Endothelial cell (in vitro differentiated cells): Measurements from ENCODE around the gene SGCD. TPM values are rescaled to one million over a fixed set of nuclear protein-coding genes. Genes with fewer than 3 reads are reported as not detected.

Experiments
- DNase-seq: peaks from one replicate; pipeline ENCODE4 v3.0.0; 2021; ENCODE audit warnings: low spot score
- H3K27ac Mint-ChIP-seq: one replicate; pipeline ENCODE4 v1.8.0; 2021; ENCODE audit warnings: mixed read lengths, inconsistent platforms; ENCODE audit not compliant: unreplicated experiment
- H3K27me3 Mint-ChIP-seq: one replicate; pipeline ENCODE4 v1.8.0; 2021; ENCODE audit warnings: mild to moderate bottlenecking, moderate library complexity, mixed read lengths, inconsistent platforms; ENCODE audit not compliant: unreplicated experiment
- H3K36me3 Mint-ChIP-seq: one replicate; pipeline ENCODE4 v1.8.0; 2021; ENCODE audit warnings: mild to moderate bottlenecking, low read depth, mixed read lengths, inconsistent platforms; ENCODE audit not compliant: unreplicated experiment
- H3K4me1 Mint-ChIP-seq: one replicate; pipeline ENCODE4 v1.8.0; 2021; ENCODE audit warnings: mild to moderate bottlenecking, mixed read lengths, inconsistent platforms; ENCODE audit not compliant: unreplicated experiment
- H3K4me3 Mint-ChIP-seq: one replicate; pipeline ENCODE4 v1.8.0; 2021; ENCODE audit warnings: mild to moderate bottlenecking, mixed read lengths, inconsistent platforms; ENCODE audit not compliant: unreplicated experiment
- H3K9me3 Mint-ChIP-seq: one replicate; pipeline ENCODE4 v1.8.0; 2021; ENCODE audit warnings: mixed read lengths, inconsistent platforms; ENCODE audit not compliant: unreplicated experiment
- total RNA-seq: library from RNA; stranded (reverse); fragmentation: NEBNext Ultra II Directional; extraction: Animal tissue kit (Norgen Biotek cat#: 25700); gene quantifications from one replicate; pipeline ENCODE4 v1.2.1, GENCODE V29; 2021; ENCODE audit not compliant: unreplicated experiment
- TF ChIP-seq, protein P1 (sequence below): fragments of 200-600 bp; sonication (generic); IDR thresholded peaks from one replicate; pipeline ENCODE4 v1.5.0; 2021; ENCODE audit warnings: antibody characterized with exemption; ENCODE audit not compliant: unreplicated experiment

The SGCD gene
- total RNA-seq, 1 donor from 2014 or later: 1.2 TPM

DNA sequence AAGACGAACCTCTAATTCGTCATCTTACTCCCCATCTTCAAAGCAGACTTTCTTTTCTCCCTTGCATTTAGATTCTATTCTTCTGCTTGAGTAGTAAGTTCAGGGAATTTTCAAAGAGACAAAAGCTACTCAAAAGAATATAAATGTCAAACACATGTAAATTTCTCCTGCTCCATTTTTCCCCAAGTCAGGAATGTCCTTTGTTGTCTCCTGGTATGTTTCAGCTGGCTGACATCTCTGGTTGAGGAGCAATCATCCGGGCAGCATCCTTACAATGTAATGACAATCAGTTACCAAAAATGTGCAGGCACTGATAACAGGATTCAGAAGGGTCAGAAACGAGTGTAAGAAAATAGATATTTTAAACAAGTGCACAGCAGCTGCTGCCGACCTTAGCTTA lies 475.5 kb downstream of the SGCD start:
- no peak for DNase-seq
- Mint-ChIP-seq H3K27ac (no peak overlapping the region), H3K27me3 (no peaks in the 10 kb centered on the region), H3K4me1 (peaks cover 21% of the 10 kb centered on the region), H3K9me3 (peaks cover 3% of the 10 kb centered on the region), H3K4me3 (no peak overlapping the region), H3K36me3 (no peaks in the 10 kb centered on the region)
- TF ChIP-seq, protein P1, sequence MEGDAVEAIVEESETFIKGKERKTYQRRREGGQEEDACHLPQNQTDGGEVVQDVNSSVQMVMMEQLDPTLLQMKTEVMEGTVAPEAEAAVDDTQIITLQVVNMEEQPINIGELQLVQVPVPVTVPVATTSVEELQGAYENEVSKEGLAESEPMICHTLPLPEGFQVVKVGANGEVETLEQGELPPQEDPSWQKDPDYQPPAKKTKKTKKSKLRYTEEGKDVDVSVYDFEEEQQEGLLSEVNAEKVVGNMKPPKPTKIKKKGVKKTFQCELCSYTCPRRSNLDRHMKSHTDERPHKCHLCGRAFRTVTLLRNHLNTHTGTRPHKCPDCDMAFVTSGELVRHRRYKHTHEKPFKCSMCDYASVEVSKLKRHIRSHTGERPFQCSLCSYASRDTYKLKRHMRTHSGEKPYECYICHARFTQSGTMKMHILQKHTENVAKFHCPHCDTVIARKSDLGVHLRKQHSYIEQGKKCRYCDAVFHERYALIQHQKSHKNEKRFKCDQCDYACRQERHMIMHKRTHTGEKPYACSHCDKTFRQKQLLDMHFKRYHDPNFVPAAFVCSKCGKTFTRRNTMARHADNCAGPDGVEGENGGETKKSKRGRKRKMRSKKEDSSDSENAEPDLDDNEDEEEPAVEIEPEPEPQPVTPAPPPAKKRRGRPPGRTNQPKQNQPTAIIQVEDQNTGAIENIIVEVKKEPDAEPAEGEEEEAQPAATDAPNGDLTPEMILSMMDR: no peak

DNA sequence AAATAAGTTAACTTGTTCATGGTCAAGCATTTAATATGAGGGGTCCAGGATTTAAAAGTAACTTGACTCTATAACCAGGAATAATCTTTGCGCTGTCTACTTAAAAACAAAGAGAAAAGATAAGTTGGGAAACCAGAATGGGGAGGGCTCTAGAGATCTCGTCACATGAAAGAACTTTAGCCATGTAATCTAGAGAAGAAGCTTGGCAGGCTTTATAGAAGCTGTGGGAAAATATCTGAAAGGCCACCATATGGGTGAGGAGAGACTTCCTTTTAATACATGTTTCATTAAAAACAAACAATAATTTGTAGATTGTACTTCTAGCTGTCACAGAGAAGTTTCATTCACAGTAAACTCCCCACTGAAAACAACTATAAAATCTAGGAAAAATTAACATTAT lies 476.4 kb downstream of the SGCD start:
- H3K9me3 Mint-ChIP-seq: peaks cover 4% of the 10 kb centered on the region
- no peak for DNase-seq
- no peak overlapping the region for H3K27ac Mint-ChIP-seq
- TF ChIP-seq, protein P1: no peak
- H3K27me3 Mint-ChIP-seq: no peaks in the 10 kb centered on the region
- peaks cover 21% of the 10 kb centered on the region for H3K4me1 Mint-ChIP-seq
- no peaks in the 10 kb centered on the region for H3K36me3 Mint-ChIP-seq
- H3K4me3 Mint-ChIP-seq: no peak overlapping the region

DNA sequence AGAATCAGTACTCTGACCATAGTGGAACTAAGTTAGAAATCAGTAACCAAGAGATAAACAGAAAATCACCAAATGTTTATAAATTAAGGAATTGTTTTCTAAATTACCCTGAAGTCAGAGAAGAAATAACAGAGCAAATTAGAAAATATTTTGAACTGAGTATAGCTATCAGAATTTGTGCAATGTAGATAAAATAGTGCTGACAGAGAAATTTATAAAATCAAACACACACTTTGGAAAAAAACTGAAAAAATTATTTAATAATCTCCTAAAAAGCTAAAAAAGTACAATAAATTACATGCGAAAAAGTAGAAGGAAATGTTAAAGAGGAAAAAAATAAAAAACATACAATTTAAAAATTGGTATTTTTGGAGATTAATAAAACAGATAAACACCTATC lies 486.0 kb downstream of the SGCD start:
- DNase-seq: no peak

DNA sequence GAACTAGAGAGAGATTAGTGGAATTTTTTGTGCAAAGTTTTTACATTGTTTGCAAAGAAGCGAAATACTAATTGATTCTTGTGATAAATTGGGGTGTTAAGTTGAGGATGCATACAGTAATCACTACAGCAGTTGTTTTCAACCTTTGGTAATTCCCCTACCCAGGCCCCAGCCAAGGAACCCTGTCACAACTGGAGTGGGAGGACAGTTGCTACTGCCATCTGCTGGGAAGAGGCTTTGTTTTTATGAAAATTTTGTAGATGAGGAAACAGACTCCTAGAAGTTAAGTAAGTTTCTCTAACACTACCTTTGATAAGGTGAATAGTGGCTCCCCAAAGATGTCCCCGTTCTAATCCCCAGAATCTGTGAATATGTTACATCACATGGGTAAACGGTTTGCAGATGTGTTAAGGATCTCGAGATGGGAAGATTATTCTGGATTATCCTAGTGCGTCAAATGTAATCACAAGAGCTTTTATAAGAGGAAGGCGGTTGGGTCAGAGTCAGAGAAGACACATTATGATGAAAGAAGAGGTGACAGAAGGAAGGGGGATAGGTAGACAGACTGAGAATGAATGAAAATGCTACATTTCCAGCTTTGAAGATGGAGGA lies 489.1 kb downstream of the SGCD start:
- no peak overlapping the region for H3K27ac Mint-ChIP-seq
- no peaks in the 10 kb centered on the region for H3K36me3 Mint-ChIP-seq
- TF ChIP-seq, protein P1: no peak
- H3K4me3 Mint-ChIP-seq: no peak overlapping the region
- H3K9me3 Mint-ChIP-seq: no peaks in the 10 kb centered on the region
- DNase-seq: peak; percentile 43
- no peaks in the 10 kb centered on the region for H3K27me3 Mint-ChIP-seq
- peaks cover 7% of the 10 kb centered on the region for H3K4me1 Mint-ChIP-seq

More for the DNA sequence above, 486.0 kb downstream of the SGCD start:
- no peak overlapping the region for H3K4me3 Mint-ChIP-seq
- no peaks in the 10 kb centered on the region for H3K36me3 Mint-ChIP-seq
- H3K9me3 Mint-ChIP-seq: no peaks in the 10 kb centered on the region
- H3K27ac Mint-ChIP-seq: no peak overlapping the region
- H3K27me3 Mint-ChIP-seq: no peaks in the 10 kb centered on the region
- TF ChIP-seq, protein P1: no peak
- no peaks in the 10 kb centered on the region for H3K4me1 Mint-ChIP-seq
